ENCODE data around the gene LYPD3. TPM values are rescaled to one million over a fixed set of nuclear protein-coding genes. Genes with fewer than 3 reads are reported as not detected.

The LYPD3 gene
- total and polyA plus RNA-seq, 5 donors: 0.53 to 1.5 (median 0.76) TPM

Other genes with a start within 250 kb of the LYPD3 start
- gene PSG9, start 196.1 kb downstream of the LYPD3 start, total RNA-seq: not detected
- not detected for gene PSG9, start 196.1 kb downstream of the LYPD3 start, polyA plus RNA-seq
- under 1 TPM in 3 of 4 donors, not detected in 1; 0.15 to 0.72 (median 0.17) TPM for gene CD177, start 111.9 kb downstream of the LYPD3 start, total RNA-seq
- gene CD177, start 111.9 kb downstream of the LYPD3 start, polyA plus RNA-seq: 0.02 TPM
- not detected for gene TEX101, start 50.7 kb downstream of the LYPD3 start, total RNA-seq
- not detected for gene TEX101, start 50.7 kb downstream of the LYPD3 start, polyA plus RNA-seq
- gene PHLDB3, start 39.1 kb upstream of the LYPD3 start, total RNA-seq: 10 to 100 TPM in 2 of 4 donors, 1 to 10 TPM in 2; 6.3 to 11.4 (median 8.7) TPM
- 6.9 TPM for gene PHLDB3, start 39.1 kb upstream of the LYPD3 start, polyA plus RNA-seq
- 10 to 100 TPM; 12.6 to 18.2 (median 14.9) TPM for gene ETHE1, start 61.6 kb upstream of the LYPD3 start, total RNA-seq
- gene ETHE1, start 61.6 kb upstream of the LYPD3 start, polyA plus RNA-seq: 14.1 TPM
- gene ZNF575, start 67.6 kb upstream of the LYPD3 start, total RNA-seq: 1 to 10 TPM; 1.4 to 3.2 (median 2.4) TPM
- 0.97 TPM for gene ZNF575, start 67.6 kb upstream of the LYPD3 start, polyA plus RNA-seq
- 10 to 100 TPM; 13.5 to 17.1 (median 15.6) TPM for gene XRCC1, start 109.9 kb upstream of the LYPD3 start, total RNA-seq
- gene XRCC1, start 109.9 kb upstream of the LYPD3 start, polyA plus RNA-seq: 11.2 TPM
- 1 to 10 TPM; 3.8 to 6.8 (median 4.9) TPM for gene PINLYP, start 110.2 kb upstream of the LYPD3 start, total RNA-seq
- gene PINLYP, start 110.2 kb upstream of the LYPD3 start, polyA plus RNA-seq: 9.8 TPM
- gene IRGQ, start 130.5 kb upstream of the LYPD3 start, total RNA-seq: 10 to 100 TPM; 19.4 to 29.2 (median 24.7) TPM
- 9.4 TPM for gene IRGQ, start 130.5 kb upstream of the LYPD3 start, polyA plus RNA-seq
- 10 to 100 TPM; 11.5 to 15.4 (median 13.0) TPM for gene ZNF576, start 131.0 kb upstream of the LYPD3 start, total RNA-seq
- 11.6 TPM for gene ZNF576, start 131.0 kb upstream of the LYPD3 start, polyA plus RNA-seq
- under 1 TPM in 3 of 4 donors, not detected in 1; 0.23 to 0.29 (median 0.28) TPM for gene SRRM5, start 146.5 kb upstream of the LYPD3 start, total RNA-seq
- gene SRRM5, start 146.5 kb upstream of the LYPD3 start, polyA plus RNA-seq: 0.34 TPM
- gene ZNF428, start 154.0 kb upstream of the LYPD3 start, total RNA-seq: 10 to 100 TPM; 41.4 to 50.6 (median 45.7) TPM
- 65.0 TPM for gene ZNF428, start 154.0 kb upstream of the LYPD3 start, polyA plus RNA-seq
- 10 to 100 TPM; 12.4 to 15.9 (median 14.1) TPM for gene CADM4, start 174.2 kb upstream of the LYPD3 start, total RNA-seq
- 17.6 TPM for gene CADM4, start 174.2 kb upstream of the LYPD3 start, polyA plus RNA-seq
- 10 to 100 TPM in 1 of 4 donors, 1 to 10 TPM in 3; 4.6 to 15.4 (median 7.1) TPM for gene PLAUR, start 204.6 kb upstream of the LYPD3 start, total RNA-seq
- 7.9 TPM for gene PLAUR, start 204.6 kb upstream of the LYPD3 start, polyA plus RNA-seq